ENCODE data around the gene PLCXD1. TPM values are rescaled to one million over a fixed set of nuclear protein-coding genes. Genes with fewer than 3 reads are reported as not detected.
"Not testable (repeated sequence)": the region's sequence is repeated elsewhere in the genome, so short reads cannot be mapped to it uniquely, and the experiment has no call there.

PLCXD1 gene
- total and polyA plus RNA-seq, 5 donors from 2014 or later: 2.9 to 13.3 (median 4.6) TPM

DNA sequence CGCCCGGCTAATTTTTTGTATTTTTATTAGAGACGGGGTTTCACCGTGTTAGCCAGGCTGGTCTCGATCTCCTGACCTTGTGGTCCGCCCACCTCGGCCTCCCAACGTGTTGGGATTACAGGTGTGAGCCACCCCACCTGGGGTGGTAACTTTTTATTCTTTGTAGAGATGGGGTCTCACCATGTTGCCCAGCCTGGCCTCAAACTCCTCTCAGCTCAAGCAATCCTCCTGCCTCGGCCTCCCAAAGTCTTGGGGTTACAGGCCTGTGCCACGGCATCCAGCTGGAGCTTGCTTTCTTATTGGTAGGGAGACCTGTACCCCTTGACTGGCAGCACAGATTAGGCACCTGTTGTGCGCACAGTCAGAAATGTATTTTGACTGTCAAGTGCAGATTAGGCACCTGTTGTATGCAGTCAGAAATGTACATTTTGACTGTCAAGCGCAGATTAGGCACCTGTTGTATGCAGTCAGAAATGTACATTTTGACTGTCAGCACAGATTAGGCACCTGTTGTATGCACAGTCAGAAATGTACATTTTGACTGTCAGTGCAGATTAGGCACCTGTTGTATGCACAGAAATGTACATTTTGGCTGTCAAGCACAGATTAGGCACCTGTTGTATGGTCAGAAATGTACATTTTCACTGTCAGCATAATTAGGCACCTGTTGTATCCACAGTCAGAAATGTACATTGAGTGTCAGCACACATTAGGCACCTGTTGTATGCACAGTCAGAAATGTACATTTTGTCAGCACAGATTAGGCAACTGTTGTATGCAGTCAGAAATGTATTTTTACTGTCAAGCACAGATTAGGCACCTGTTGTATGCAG lies 24.8 kb downstream of the PLCXD1 start:
- H3K4me3 Mint-ChIP-seq; H3K4me1 Mint-ChIP-seq; H3K4me3 ChIP-seq (ENCODE audit: low read depth, low read length); H3K4me1 ChIP-seq (ENCODE audit: control insufficient read depth, insufficient read depth, low read length, poor library complexity, severe bottlenecking); ATAC-seq (ENCODE audit: low read depth in 2 of 2); DNase-seq; H3K9me3 ChIP-seq (ENCODE audit: control insufficient read depth in 2 of 2, low read length in 2 of 2); H3K27ac ChIP-seq (ENCODE audit: insufficient read depth, low read length, poor library complexity, severe bottlenecking); H3K9me3 Mint-ChIP-seq; H3K27ac Mint-ChIP-seq; H3K27me3 Mint-ChIP-seq; H3K27me3 ChIP-seq (ENCODE audit: control insufficient read depth, insufficient read depth, low read length): not testable (repeated sequence)
- H3K36me3 ChIP-seq (ENCODE audit: control insufficient read depth, insufficient read depth, low read length): peaks cover 35% of the 10 kb centered on the region
- H3K36me3 Mint-ChIP-seq: peaks cover 24% of the 10 kb centered on the region

DNA sequence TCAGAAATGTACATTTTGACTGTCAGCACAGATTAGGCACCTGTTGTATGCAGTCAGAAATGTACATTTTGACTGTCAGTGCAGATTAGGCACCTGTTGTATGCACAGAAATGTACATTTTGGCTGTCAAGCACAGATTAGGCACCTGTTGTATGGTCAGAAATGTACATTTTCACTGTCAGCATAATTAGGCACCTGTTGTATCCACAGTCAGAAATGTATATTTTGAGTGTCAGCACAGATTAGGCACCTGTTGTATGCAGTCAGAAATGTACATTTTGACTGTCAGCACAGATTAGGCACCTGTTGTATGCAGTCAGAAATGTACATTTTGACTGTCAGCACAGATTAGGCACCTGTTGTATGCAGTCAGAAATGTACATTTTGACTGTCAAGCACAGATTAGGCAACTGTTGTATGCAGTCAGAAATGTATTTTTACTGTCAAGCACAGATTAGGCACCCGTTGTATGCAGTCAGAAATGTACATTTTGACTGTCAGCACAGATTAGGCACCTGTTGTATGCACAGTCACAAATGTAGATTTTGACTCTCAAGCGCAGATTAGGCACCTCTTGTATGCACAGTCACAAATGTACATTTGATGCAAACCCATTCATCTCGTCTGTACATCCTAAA lies 25.6 kb downstream of the PLCXD1 start:
- Mint-ChIP-seq H3K27ac (peak overlapping the region in 1 of 3 donors; percentile 20), H3K36me3 (peaks cover 25% of the 10 kb centered on the region)
- not testable (repeated sequence) for ATAC-seq (ENCODE audit: low read depth in 2 of 2); H3K4me3 Mint-ChIP-seq; H3K27ac ChIP-seq (ENCODE audit: insufficient read depth, low read length, poor library complexity, severe bottlenecking); H3K9me3 Mint-ChIP-seq; DNase-seq; H3K4me3 ChIP-seq (ENCODE audit: low read depth, low read length); H3K4me1 ChIP-seq (ENCODE audit: control insufficient read depth, insufficient read depth, low read length, poor library complexity, severe bottlenecking); H3K27me3 Mint-ChIP-seq; H3K4me1 Mint-ChIP-seq; H3K9me3 ChIP-seq (ENCODE audit: control insufficient read depth in 2 of 2, low read length in 2 of 2); H3K27me3 ChIP-seq (ENCODE audit: control insufficient read depth, insufficient read depth, low read length)
- H3K36me3 ChIP-seq (ENCODE audit: control insufficient read depth, insufficient read depth, low read length): peaks cover 38% of the 10 kb centered on the region

DNA sequence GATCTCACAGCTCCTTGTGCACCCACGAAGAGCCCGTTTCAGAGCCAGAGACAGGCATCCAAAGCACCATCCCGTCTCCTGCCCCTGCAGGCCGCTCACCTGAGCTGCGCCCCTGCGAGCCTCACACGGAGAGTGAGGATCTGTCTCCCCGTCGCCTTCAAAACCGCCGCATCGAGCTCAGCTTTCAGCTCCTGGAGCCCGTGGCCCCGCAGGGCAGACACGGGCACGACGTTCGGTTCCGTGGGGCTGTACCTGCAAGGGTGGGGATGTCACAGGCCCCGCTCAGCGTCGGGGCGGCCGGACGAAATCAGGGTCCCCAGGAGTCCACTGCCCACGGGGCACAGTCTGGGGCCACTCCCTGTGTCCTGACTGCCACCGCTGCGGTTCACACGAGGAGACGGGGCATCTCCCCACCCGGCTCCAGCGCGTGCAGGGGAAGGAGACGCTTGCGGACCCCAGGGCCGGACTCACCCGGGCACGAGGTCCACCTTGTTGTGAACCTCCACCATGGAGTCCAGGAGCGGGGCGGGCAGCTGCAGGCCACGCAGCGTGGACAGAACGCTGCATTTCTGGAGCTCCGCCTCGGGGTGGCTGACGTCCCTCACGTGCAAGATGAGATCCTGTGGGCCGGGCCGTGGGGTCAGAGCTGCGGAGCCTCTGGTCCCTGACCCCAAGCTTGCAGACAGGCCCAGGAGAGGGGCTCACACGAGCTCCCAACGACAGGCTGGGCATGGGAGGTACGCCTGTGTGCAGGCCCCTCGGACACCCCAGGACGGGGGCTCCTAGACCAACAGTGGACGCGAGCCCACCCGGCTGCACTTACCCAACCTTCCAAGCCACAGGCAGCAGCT lies 26.3 kb downstream of the PLCXD1 start:
- no peaks in the 10 kb centered on the region for H3K4me1 Mint-ChIP-seq
- Histone ChIP-seq H3K27ac (ENCODE audit: insufficient read depth, low read length, poor library complexity, severe bottlenecking) (no peak overlapping the region), H3K4me1 (ENCODE audit: control insufficient read depth, insufficient read depth, low read length, poor library complexity, severe bottlenecking) (no peaks in the 10 kb centered on the region), H3K4me3 (ENCODE audit: low read depth, low read length) (no peak overlapping the region), H3K27me3 (ENCODE audit: control insufficient read depth, insufficient read depth, low read length) (no peaks in the 10 kb centered on the region), H3K9me3 (ENCODE audit: control insufficient read depth in 2 of 2, low read length in 2 of 2) (no peaks in the 10 kb centered on the region), H3K36me3 (ENCODE audit: control insufficient read depth, insufficient read depth, low read length) (peaks cover 45% of the 10 kb centered on the region)
- no peak for ATAC-seq (ENCODE audit: low read depth in 2 of 2)
- DNase-seq: no peak
- H3K36me3 Mint-ChIP-seq: peaks cover 31% of the 10 kb centered on the region
- H3K27me3 Mint-ChIP-seq: no peaks in the 10 kb centered on the region
- H3K4me3 Mint-ChIP-seq: no peak overlapping the region
- peaks cover 0 to 4% (median 0%) of the 10 kb centered on the region in 7 donors for H3K9me3 Mint-ChIP-seq
- H3K27ac Mint-ChIP-seq: peak overlapping the region in 1 of 3 donors; percentile 20

DNA sequence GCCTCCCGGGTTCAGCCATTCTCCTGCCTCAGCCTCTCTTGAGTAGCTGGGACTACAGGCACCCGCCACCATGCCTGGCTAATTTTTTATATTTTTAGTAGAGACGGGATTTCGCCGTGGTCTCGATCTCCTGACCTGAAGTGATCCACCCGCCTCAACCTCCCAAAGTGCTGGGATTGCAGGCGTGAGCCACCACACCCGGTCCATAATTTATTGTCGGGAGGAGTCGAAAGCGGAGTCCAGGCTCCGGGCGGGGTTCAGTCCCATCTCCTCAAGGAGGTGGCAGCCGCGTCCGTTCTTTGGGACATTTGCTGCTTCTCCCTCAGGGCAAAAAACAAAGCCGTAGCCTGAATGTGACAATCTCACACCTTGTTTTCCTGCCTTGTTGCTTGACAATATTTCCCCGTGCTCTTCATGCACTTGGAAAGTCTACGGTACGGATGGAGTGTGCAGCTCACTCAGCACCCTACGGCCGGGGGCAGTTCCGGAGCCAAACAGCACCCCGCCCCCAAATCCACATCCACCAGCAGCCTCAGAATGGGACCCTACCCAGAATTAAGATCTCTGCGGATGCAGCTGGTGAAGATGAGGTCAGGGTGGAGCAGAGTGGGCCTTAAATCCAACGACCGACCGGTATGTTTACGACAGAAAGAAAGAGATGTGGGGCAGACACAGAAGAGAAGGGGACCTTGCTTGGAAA lies 27.8 kb downstream of the PLCXD1 start:
- ATAC-seq (ENCODE audit: low read depth in 2 of 2) (no peak), DNase-seq (no peak)
- Mint-ChIP-seq H3K4me1 (no peaks in the 10 kb centered on the region), H3K4me3 (no peak overlapping the region), H3K9me3 (peaks cover 0 to 4% (median 0%) of the 10 kb centered on the region in 7 donors), H3K27me3 (no peaks in the 10 kb centered on the region), H3K36me3 (peaks cover 34% of the 10 kb centered on the region), H3K27ac (no peak overlapping the region)
- Histone ChIP-seq H3K9me3 (ENCODE audit: control insufficient read depth in 2 of 2, low read length in 2 of 2) (no peaks in the 10 kb centered on the region), H3K27ac (ENCODE audit: insufficient read depth, low read length, poor library complexity, severe bottlenecking) (no peak overlapping the region), H3K36me3 (ENCODE audit: control insufficient read depth, insufficient read depth, low read length) (peaks cover 59% of the 10 kb centered on the region), H3K4me1 (ENCODE audit: control insufficient read depth, insufficient read depth, low read length, poor library complexity, severe bottlenecking) (no peaks in the 10 kb centered on the region), H3K4me3 (ENCODE audit: low read depth, low read length) (no peak overlapping the region), H3K27me3 (ENCODE audit: control insufficient read depth, insufficient read depth, low read length) (no peaks in the 10 kb centered on the region)

DNA sequence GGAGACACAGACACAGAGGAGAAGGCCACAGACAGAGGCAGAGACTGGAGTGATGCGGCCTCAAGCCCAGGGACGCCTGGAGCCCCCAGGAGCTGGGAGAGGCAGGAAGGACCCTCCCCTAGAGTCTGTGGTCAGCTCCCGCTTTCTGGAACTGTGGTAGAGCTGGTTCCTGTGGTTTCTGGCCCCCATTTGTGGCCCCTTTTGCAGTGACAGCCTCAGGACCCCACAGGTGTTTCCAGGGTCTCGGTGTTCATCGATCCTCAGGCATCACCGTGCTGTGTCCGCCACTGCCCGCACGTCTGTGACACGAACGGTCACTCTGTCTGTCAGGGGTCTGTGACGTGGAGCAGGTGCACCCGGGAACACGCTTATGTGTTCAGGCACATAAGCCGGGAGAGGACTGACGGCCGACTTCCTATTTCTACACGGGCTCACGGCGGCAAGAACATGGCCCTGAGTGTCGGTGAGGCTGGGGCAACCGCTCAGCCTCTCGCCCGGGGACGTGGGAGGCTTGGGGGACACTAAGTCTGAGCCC lies 29.5 kb downstream of the PLCXD1 start:
- Mint-ChIP-seq H3K4me3 (no peak overlapping the region), H3K9me3 (no peaks in the 10 kb centered on the region), H3K4me1 (no peaks in the 10 kb centered on the region), H3K27ac (no peak overlapping the region), H3K27me3 (no peaks in the 10 kb centered on the region), H3K36me3 (peaks cover 30% of the 10 kb centered on the region)
- DNase-seq (no peak), ATAC-seq (ENCODE audit: low read depth in 2 of 2) (no peak)
- H3K9me3 ChIP-seq (ENCODE audit: control insufficient read depth in 2 of 2, low read length in 2 of 2): no peaks in the 10 kb centered on the region
- H3K27me3 ChIP-seq (ENCODE audit: control insufficient read depth, insufficient read depth, low read length): no peaks in the 10 kb centered on the region
- no peak overlapping the region for H3K27ac ChIP-seq (ENCODE audit: insufficient read depth, low read length, poor library complexity, severe bottlenecking)
- no peaks in the 10 kb centered on the region for H3K4me1 ChIP-seq (ENCODE audit: control insufficient read depth, insufficient read depth, low read length, poor library complexity, severe bottlenecking)
- H3K36me3 ChIP-seq (ENCODE audit: control insufficient read depth, insufficient read depth, low read length): peaks cover 64% of the 10 kb centered on the region
- H3K4me3 ChIP-seq (ENCODE audit: low read depth, low read length): no peak overlapping the region

DNA sequence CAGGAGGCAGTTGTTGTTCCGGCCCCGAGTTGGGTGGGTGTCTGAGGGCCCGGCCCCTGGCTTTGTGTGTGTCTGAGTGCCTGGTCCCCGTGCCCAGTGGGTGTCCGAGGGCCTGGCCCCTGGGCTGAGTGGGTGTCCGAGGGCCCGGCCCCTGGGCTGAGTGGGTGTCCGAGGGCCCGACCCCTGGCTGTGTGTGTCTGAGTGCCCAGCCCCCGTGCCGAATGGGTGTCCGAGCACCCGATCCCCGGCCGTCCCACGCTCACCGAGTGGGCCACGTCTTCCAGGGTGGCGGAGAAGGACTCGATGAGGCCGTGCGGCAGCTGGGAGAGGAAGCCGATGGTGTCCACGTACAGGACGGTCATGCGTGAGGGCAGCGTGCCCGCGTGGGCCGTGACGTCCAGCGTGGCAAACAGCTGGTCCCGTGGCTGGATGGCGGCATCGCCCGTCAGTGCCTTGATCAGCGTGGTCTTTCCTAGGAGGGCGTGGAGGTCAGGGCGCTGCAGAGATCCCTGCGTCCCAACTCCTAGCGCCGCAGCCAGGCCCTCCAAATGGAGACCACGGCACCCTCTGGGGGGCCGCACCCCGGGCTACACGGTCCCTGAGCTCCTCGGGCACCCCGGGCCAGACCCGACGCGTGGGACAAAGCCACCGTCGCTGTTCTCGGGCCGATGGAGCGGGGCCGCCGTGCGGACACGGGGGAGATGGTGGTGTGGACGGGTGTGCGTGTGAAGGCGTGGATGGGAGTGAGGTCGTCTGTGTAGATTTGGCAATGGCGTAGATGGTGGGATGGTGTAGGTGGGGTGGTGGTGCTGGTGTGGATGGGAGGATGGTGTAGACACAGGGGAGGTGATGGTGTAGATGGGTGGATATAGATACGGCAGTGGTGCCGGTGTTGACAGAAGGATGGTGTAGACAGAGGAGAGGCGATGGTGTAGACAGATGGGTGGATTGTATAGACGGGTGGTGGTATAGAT lies 30.3 kb downstream of the PLCXD1 start:
- Histone ChIP-seq H3K4me1 (ENCODE audit: control insufficient read depth, insufficient read depth, low read length, poor library complexity, severe bottlenecking) (no peaks in the 10 kb centered on the region), H3K9me3 (ENCODE audit: control insufficient read depth in 2 of 2, low read length in 2 of 2) (no peaks in the 10 kb centered on the region), H3K27ac (ENCODE audit: insufficient read depth, low read length, poor library complexity, severe bottlenecking) (no peak overlapping the region), H3K36me3 (ENCODE audit: control insufficient read depth, insufficient read depth, low read length) (peaks cover 59% of the 10 kb centered on the region), H3K4me3 (ENCODE audit: low read depth, low read length) (no peak overlapping the region), H3K27me3 (ENCODE audit: control insufficient read depth, insufficient read depth, low read length) (no peaks in the 10 kb centered on the region)
- H3K9me3 Mint-ChIP-seq: no peaks in the 10 kb centered on the region
- H3K27ac Mint-ChIP-seq: no peak overlapping the region
- no peak for DNase-seq
- ATAC-seq (ENCODE audit: low read depth in 2 of 2): no peak
- no peaks in the 10 kb centered on the region for H3K4me1 Mint-ChIP-seq
- H3K36me3 Mint-ChIP-seq: peaks cover 30% of the 10 kb centered on the region
- no peak overlapping the region for H3K4me3 Mint-ChIP-seq
- H3K27me3 Mint-ChIP-seq: no peaks in the 10 kb centered on the region
